GM23338 (cell line): ENCODE data around the gene COL4A1. TPM values are rescaled to one million over a fixed set of nuclear protein-coding genes. Genes with fewer than 3 reads are reported as not detected.

Experiments used
- ATAC-seq: fragments of 200-7000 bp; cut with Tn5 transposase; 3 replicates; pipeline ENCODE4 v1.9.1; 2020
- DNase-seq: peaks from one replicate; pipeline ENCODE4 v3.0.0-alpha.2; 2015; ENCODE audit warnings: low spot score
- H2AFZ ChIP-seq: fragments of 200-600 bp; sonication (generic); 2 replicates; pipeline ENCODE4 v1.8.0; 2016; ENCODE audit warnings: antibody characterized with exemption, mild to moderate bottlenecking, moderate library complexity
- H3F3A ChIP-seq: fragments of 200-600 bp; sonication (generic); replicated peaks from 2 replicates; pipeline ENCODE4 v1.8.0; 2017; ENCODE audit warnings: antibody characterized with exemption, mixed run types, low read depth
- H3K27ac ChIP-seq: fragments of 200-600 bp; sonication (generic); 2 replicates; pipeline ENCODE4 v1.6.1; 2016; ENCODE audit warnings: low read depth
- H3K27me3 ChIP-seq: fragments of 200-600 bp; sonication (generic); 2 replicates; pipeline ENCODE4 v1.8.0; 2016; ENCODE audit warnings: mild to moderate bottlenecking, mixed run types, moderate library complexity; ENCODE audit not compliant: insufficient read depth
- H3K36me3 ChIP-seq: fragments of 200-600 bp; sonication (generic); 2 replicates; pipeline ENCODE4 v1.8.0; 2016; ENCODE audit warnings: mild to moderate bottlenecking; ENCODE audit not compliant: insufficient read depth
- H3K4me1 ChIP-seq: fragments of 200-600 bp; sonication (generic); 2 replicates; pipeline ENCODE4 v1.8.0; 2016; ENCODE audit warnings: mild to moderate bottlenecking, moderate library complexity; ENCODE audit not compliant: insufficient read depth
- H3K4me2 ChIP-seq: fragments of 200-600 bp; sonication (generic); 2 replicates; pipeline ENCODE4 v1.7.1; 2017; ENCODE audit warnings: mixed run types
- H3K4me3 ChIP-seq: fragments of 200-600 bp; sonication (generic); 2 replicates; pipeline ENCODE4 v1.6.1; 2016; ENCODE audit warnings: mixed run types
- H3K79me2 ChIP-seq: fragments of 200-600 bp; sonication (generic); replicated peaks from 2 replicates; pipeline ENCODE4 v1.8.0; 2017; ENCODE audit warnings: mild to moderate bottlenecking; ENCODE audit not compliant: insufficient read depth
- H3K9me2 ChIP-seq: fragments of 200-600 bp; sonication (generic); 2 replicates; pipeline ENCODE4 v1.8.0; 2017; ENCODE audit not compliant: insufficient read depth
- H4K20me1 ChIP-seq: fragments of 200-600 bp; sonication (generic); replicated peaks from 2 replicates; pipeline ENCODE4 v1.8.0; 2017; ENCODE audit warnings: mild to moderate bottlenecking; ENCODE audit not compliant: insufficient read depth
- H3K27ac Mint-ChIP-seq: 2 replicates; pipeline ENCODE4 v1.8.0; 2020; ENCODE audit warnings: inconsistent platforms, mild to moderate bottlenecking, moderate library complexity, mixed read lengths
- H3K27me3 Mint-ChIP-seq: 3 replicates; pipeline ENCODE4 v1.8.0; 2022; ENCODE audit warnings: low read depth, mild to moderate bottlenecking, moderate library complexity, mixed read lengths, inconsistent platforms; ENCODE audit not compliant: insufficient read depth, poor library complexity
- H3K36me3 Mint-ChIP-seq: 3 replicates; pipeline ENCODE4 v1.8.0; 2021; ENCODE audit warnings: low read depth, mild to moderate bottlenecking, inconsistent platforms, moderate library complexity, mixed read lengths
- H3K4me1 Mint-ChIP-seq: 3 replicates; pipeline ENCODE4 v1.8.0; 2020; ENCODE audit warnings: mild to moderate bottlenecking, inconsistent platforms, mixed read lengths
- H3K4me3 Mint-ChIP-seq: 3 replicates; pipeline ENCODE4 v1.8.0; 2021; ENCODE audit warnings: moderate library complexity, mild to moderate bottlenecking, inconsistent platforms, mixed read lengths
- H3K9me3 Mint-ChIP-seq: 3 replicates; pipeline ENCODE4 v1.8.0; 2020; ENCODE audit warnings: moderate library complexity, mild to moderate bottlenecking, inconsistent platforms, mixed read lengths
- CREB1 ChIP-seq: fragments of 250-450 bp; sonication (Bioruptor Pico); IDR thresholded peaks from 2 replicates; pipeline ENCODE4 v1.5.0; 2020; ENCODE audit warnings: low read depth, mild to moderate bottlenecking, moderate library complexity
- EZH2 ChIP-seq: fragments of 200-600 bp; sonication (generic); IDR thresholded peaks from one replicate; pipeline ENCODE4 v1.8.0; 2017; ENCODE audit warnings: antibody characterized with exemption, mild to moderate bottlenecking, low read depth; ENCODE audit not compliant: unreplicated experiment
- EZH2phosphoT487 ChIP-seq: fragments of 200-600 bp; sonication (generic); IDR thresholded peaks from one replicate; pipeline ENCODE4 v1.8.1; 2018; ENCODE audit warnings: antibody characterized with exemption; ENCODE audit not compliant: unreplicated experiment
- JUNB ChIP-seq: IDR thresholded peaks from one replicate; pipeline ENCODE4 v1.6.1; 2016; ENCODE audit warnings: antibody characterized with exemption; ENCODE audit not compliant: unreplicated experiment
- NANOG ChIP-seq: IDR thresholded peaks from 2 replicates; pipeline ENCODE4 v1.6.1; 2016; ENCODE audit warnings: antibody characterized with exemption, borderline replicate concordance
- POLR2AphosphoS5 ChIP-seq: IDR thresholded peaks from 2 replicates; pipeline ENCODE4 v1.6.1; 2016; ENCODE audit warnings: antibody characterized with exemption, low read depth
- STAT1 ChIP-seq: IDR thresholded peaks from one replicate; pipeline ENCODE4 v1.6.1; 2016; ENCODE audit warnings: antibody characterized with exemption; ENCODE audit not compliant: unreplicated experiment
- ZNF114 ChIP-seq: fragments of 250-450 bp; sonication (Bioruptor Pico); IDR thresholded peaks from 2 replicates; pipeline ENCODE4 v1.5.0; 2020; ENCODE audit warnings: mild to moderate bottlenecking, moderate library complexity
- ZNF331 ChIP-seq: fragments of 250-450 bp; sonication (Bioruptor Pico); IDR thresholded peaks from 2 replicates; pipeline ENCODE4 v1.5.0; 2020; ENCODE audit warnings: low read depth, mild to moderate bottlenecking, moderate library complexity
- polyA plus RNA-seq: library from polyadenylated mRNA; unstranded; fragments of >200 nt; fragmentation: Nextera tagmentation; extraction: Ambion mirVana; gene quantifications from 2 replicates; pipeline ENCODE4 v1.2.1, GENCODE V29; 2016
- total RNA-seq: library from RNA; depleted of rRNA; stranded (reverse); fragments of >200 nt; shearing (Covaris generic); gene quantifications from 2 replicates; pipeline ENCODE4 v1.2.3, GENCODE V29; 2014
- TF ChIP-seq, protein P1 (sequence below): IDR thresholded peaks from 2 replicates; pipeline ENCODE4 v1.6.1; 2016; ENCODE audit warnings: antibody characterized with exemption
- TF ChIP-seq, protein P2 (sequence below): IDR thresholded peaks from one replicate; pipeline ENCODE4 v1.6.1; 2018; ENCODE audit warnings: antibody characterized with exemption; ENCODE audit not compliant: unreplicated experiment
- TF ChIP-seq, protein P3 (sequence below): fragments of 250-450 bp; sonication (Bioruptor Pico); IDR thresholded peaks from 2 replicates; pipeline ENCODE4 v1.5.0; 2020; ENCODE audit warnings: mild to moderate bottlenecking, moderate library complexity
- TF ChIP-seq, protein P4 (sequence below), 2 experiments: fragments of 200-600 bp in 1 of 2; sonication (generic) in 1 of 2; conservative IDR thresholded peaks; 2 replicates each; pipeline versions ENCODE4 v1.5.1 to v1.6.1; 2016 to 2017; ENCODE audit warnings: antibody characterized with exemption in 2 of 2, low read depth in 2 of 2, mild to moderate bottlenecking in 2 of 2, moderate library complexity in 1 of 2

Gene COL4A1
- total and polyA plus RNA-seq, 2 experiments from 2014 or later, result 39.1 to 110 TPM

DNA sequence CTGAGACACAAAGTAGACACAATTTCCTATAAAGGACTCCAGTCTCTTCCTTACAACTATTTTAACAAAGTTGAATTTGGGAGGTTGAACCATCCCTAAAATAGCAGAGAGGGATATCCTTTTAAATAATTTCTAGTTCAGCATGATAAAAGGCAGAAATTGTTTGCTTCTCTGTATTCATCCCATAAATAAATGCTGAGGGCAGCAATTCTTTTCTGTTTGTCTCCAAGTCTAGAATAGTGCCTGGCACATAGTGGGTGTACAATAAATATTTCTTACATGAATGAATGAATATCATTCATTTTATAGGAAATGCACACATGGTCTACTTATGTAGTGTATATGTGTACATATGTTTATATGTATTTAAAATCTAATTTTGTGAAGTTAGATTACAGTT lies 12.3 kb downstream of the COL4A1 start:
- Mint-ChIP-seq H3K4me3 (no peak overlapping the region), H3K4me1 (peaks cover 23% of the 10 kb centered on the region)

More for the DNA sequence above, 12.3 kb downstream of the COL4A1 start:
- Histone ChIP-seq H3K79me2 (peaks cover 39% of the 10 kb centered on the region), H3K4me2 (no peak overlapping the region), H4K20me1 (no peaks in the 10 kb centered on the region; the same call in 1 of the 2 replicates), H3K4me1 (peaks cover 17% of the 10 kb centered on the region), H3K27ac (no peak overlapping the region), H3K9me2 (no peaks in the 10 kb centered on the region; the same call in 1 of the 2 replicates), H3K4me3 (no peak overlapping the region), H3F3A (0 out of 2 replicates have a peak, but pooled peaks cover 5% of the 10 kb centered on the region), H3K27me3 (no peaks in the 10 kb centered on the region), H2AFZ (no peak overlapping the region), H3K36me3 (no peaks in the 10 kb centered on the region)
- TF ChIP-seq, protein P1, sequence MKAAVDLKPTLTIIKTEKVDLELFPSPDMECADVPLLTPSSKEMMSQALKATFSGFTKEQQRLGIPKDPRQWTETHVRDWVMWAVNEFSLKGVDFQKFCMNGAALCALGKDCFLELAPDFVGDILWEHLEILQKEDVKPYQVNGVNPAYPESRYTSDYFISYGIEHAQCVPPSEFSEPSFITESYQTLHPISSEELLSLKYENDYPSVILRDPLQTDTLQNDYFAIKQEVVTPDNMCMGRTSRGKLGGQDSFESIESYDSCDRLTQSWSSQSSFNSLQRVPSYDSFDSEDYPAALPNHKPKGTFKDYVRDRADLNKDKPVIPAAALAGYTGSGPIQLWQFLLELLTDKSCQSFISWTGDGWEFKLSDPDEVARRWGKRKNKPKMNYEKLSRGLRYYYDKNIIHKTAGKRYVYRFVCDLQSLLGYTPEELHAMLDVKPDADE, result no peak
- TF ChIP-seq, protein P2, sequence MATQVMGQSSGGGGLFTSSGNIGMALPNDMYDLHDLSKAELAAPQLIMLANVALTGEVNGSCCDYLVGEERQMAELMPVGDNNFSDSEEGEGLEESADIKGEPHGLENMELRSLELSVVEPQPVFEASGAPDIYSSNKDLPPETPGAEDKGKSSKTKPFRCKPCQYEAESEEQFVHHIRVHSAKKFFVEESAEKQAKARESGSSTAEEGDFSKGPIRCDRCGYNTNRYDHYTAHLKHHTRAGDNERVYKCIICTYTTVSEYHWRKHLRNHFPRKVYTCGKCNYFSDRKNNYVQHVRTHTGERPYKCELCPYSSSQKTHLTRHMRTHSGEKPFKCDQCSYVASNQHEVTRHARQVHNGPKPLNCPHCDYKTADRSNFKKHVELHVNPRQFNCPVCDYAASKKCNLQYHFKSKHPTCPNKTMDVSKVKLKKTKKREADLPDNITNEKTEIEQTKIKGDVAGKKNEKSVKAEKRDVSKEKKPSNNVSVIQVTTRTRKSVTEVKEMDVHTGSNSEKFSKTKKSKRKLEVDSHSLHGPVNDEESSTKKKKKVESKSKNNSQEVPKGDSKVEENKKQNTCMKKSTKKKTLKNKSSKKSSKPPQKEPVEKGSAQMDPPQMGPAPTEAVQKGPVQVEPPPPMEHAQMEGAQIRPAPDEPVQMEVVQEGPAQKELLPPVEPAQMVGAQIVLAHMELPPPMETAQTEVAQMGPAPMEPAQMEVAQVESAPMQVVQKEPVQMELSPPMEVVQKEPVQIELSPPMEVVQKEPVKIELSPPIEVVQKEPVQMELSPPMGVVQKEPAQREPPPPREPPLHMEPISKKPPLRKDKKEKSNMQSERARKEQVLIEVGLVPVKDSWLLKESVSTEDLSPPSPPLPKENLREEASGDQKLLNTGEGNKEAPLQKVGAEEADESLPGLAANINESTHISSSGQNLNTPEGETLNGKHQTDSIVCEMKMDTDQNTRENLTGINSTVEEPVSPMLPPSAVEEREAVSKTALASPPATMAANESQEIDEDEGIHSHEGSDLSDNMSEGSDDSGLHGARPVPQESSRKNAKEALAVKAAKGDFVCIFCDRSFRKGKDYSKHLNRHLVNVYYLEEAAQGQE, result no peak
- TF ChIP-seq ZNF114 (CRISPR knock-in tag), result no peak
- no peak for TF ChIP-seq EZH2
- TF ChIP-seq ZNF331 (CRISPR knock-in tag), result no peak
- TF ChIP-seq, protein P3, sequence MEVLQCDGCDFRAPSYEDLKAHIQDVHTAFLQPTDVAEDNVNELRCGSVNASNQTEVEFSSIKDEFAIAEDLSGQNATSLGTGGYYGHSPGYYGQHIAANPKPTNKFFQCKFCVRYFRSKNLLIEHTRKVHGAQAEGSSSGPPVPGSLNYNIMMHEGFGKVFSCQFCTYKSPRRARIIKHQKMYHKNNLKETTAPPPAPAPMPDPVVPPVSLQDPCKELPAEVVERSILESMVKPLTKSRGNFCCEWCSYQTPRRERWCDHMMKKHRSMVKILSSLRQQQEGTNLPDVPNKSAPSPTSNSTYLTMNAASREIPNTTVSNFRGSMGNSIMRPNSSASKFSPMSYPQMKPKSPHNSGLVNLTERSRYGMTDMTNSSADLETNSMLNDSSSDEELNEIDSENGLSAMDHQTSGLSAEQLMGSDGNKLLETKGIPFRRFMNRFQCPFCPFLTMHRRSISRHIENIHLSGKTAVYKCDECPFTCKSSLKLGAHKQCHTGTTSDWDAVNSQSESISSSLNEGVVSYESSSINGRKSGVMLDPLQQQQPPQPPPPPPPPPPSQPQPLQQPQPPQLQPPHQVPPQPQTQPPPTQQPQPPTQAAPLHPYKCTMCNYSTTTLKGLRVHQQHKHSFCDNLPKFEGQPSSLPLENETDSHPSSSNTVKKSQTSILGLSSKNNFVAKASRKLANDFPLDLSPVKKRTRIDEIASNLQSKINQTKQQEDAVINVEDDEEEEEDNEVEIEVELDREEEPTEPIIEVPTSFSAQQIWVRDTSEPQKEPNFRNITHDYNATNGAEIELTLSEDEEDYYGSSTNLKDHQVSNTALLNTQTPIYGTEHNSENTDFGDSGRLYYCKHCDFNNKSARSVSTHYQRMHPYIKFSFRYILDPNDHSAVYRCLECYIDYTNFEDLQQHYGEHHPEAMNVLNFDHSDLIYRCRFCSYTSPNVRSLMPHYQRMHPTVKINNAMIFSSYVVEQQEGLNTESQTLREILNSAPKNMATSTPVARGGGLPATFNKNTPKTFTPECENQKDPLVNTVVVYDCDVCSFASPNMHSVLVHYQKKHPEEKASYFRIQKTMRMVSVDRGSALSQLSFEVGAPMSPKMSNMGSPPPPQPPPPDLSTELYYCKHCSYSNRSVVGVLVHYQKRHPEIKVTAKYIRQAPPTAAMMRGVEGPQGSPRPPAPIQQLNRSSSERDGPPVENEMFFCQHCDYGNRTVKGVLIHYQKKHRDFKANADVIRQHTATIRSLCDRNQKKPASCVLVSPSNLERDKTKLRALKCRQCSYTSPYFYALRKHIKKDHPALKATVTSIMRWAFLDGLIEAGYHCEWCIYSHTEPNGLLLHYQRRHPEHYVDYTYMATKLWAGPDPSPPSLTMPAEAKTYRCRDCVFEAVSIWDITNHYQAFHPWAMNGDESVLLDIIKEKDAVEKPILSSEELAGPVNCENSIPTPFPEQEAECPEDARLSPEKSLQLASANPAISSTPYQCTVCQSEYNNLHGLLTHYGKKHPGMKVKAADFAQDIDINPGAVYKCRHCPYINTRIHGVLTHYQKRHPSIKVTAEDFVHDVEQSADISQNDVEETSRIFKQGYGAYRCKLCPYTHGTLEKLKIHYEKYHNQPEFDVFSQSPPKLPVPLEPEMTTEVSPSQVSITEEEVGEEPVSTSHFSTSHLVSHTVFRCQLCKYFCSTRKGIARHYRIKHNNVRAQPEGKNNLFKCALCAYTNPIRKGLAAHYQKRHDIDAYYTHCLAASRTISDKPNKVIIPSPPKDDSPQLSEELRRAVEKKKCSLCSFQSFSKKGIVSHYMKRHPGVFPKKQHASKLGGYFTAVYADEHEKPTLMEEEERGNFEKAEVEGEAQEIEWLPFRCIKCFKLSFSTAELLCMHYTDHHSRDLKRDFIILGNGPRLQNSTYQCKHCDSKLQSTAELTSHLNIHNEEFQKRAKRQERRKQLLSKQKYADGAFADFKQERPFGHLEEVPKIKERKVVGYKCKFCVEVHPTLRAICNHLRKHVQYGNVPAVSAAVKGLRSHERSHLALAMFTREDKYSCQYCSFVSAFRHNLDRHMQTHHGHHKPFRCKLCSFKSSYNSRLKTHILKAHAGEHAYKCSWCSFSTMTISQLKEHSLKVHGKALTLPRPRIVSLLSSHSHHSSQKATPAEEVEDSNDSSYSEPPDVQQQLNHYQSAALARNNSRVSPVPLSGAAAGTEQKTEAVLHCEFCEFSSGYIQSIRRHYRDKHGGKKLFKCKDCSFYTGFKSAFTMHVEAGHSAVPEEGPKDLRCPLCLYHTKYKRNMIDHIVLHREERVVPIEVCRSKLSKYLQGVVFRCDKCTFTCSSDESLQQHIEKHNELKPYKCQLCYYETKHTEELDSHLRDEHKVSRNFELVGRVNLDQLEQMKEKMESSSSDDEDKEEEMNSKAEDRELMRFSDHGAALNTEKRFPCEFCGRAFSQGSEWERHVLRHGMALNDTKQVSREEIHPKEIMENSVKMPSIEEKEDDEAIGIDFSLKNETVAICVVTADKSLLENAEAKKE (CRISPR knock-in tag), result no peak
- no peak for TF ChIP-seq POLR2AphosphoS5
- TF ChIP-seq EZH2phosphoT487, result no peak
- TF ChIP-seq STAT1, result no peak
- TF ChIP-seq, protein P4, sequence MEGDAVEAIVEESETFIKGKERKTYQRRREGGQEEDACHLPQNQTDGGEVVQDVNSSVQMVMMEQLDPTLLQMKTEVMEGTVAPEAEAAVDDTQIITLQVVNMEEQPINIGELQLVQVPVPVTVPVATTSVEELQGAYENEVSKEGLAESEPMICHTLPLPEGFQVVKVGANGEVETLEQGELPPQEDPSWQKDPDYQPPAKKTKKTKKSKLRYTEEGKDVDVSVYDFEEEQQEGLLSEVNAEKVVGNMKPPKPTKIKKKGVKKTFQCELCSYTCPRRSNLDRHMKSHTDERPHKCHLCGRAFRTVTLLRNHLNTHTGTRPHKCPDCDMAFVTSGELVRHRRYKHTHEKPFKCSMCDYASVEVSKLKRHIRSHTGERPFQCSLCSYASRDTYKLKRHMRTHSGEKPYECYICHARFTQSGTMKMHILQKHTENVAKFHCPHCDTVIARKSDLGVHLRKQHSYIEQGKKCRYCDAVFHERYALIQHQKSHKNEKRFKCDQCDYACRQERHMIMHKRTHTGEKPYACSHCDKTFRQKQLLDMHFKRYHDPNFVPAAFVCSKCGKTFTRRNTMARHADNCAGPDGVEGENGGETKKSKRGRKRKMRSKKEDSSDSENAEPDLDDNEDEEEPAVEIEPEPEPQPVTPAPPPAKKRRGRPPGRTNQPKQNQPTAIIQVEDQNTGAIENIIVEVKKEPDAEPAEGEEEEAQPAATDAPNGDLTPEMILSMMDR (conservative IDR thresholded peaks at IDR 0.05; ENCODE audit: low read depth in 2 of 2), result no peak
- TF ChIP-seq NANOG, result no peak
- TF ChIP-seq JUNB, result no peak
- no peak for TF ChIP-seq CREB1 (CRISPR knock-in tag)
- peaks cover 6% of the 10 kb centered on the region for H3K27me3 Mint-ChIP-seq
- no peak overlapping the region for H3K27ac Mint-ChIP-seq
- DNase-seq, result no peak
- ATAC-seq, result no peak
- no peaks in the 10 kb centered on the region; the same call in 2 of the 3 replicates for H3K9me3 Mint-ChIP-seq
- H3K36me3 Mint-ChIP-seq, result no peaks in the 10 kb centered on the region; the same call in 2 of the 3 replicates
